SU-DHL-6 (cell line): ENCODE data around the gene PLEKHA8.

Source experiments
- EZH2phosphoT487 ChIP-seq: fragments of 200-600 bp; sonication (generic), shearing (Covaris generic); conservative IDR thresholded peaks from 2 replicates; pipeline ENCODE4 v1.6.1; 2018; ENCODE audit warnings: mild to moderate bottlenecking, antibody characterized with exemption, low read length, moderate library complexity, mixed read lengths
- TF ChIP-seq, protein P1 (sequence below): fragments of 200-600 bp; sonication (generic); IDR thresholded peaks from one replicate; pipeline ENCODE4 v1.5.1; 2017; ENCODE audit warnings: antibody characterized with exemption, mild to moderate bottlenecking, low read length, moderate library complexity; ENCODE audit not compliant: insufficient read depth, poor library complexity, severe bottlenecking

DNA sequence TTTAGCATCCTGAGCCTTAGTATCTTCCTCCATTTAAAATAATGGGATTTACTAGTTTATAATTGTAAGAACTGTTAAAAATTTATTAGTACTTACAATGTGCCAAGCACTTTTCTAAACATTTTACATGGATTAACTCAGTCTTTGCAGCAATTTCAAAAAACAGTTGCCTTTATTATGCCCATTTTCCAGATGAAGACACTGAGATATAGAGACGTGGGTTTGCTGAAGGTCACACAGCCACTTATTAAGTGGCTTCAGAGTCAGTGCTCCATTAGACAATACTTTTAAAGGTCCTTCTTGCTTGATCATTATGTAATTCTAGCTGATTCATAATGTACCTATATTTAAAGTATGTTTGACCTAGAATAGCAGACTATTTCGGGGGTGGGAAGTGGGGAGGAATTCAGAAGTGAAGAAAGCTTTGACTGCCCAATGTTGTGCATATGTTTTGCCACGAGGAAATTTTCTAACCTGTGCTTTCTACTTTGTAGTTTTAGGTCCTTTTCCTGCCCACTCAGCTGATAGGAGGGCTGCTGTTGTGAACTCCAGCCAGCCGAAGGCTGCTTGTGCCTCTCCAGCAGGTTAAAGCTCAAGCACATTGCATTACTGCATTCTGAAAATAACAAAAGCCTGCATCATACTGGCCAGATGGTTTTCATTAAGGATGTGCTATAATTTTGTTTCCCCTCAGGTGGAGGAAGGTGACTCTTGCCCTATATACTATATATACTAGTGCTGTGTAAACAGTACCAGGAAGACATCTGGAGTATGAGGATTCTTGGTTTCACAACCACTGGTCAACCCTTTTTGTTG, 4.3 kb downstream of the PLEKHA8 start:
- TF ChIP-seq EZH2phosphoT487 = no peak
- TF ChIP-seq, protein P1, sequence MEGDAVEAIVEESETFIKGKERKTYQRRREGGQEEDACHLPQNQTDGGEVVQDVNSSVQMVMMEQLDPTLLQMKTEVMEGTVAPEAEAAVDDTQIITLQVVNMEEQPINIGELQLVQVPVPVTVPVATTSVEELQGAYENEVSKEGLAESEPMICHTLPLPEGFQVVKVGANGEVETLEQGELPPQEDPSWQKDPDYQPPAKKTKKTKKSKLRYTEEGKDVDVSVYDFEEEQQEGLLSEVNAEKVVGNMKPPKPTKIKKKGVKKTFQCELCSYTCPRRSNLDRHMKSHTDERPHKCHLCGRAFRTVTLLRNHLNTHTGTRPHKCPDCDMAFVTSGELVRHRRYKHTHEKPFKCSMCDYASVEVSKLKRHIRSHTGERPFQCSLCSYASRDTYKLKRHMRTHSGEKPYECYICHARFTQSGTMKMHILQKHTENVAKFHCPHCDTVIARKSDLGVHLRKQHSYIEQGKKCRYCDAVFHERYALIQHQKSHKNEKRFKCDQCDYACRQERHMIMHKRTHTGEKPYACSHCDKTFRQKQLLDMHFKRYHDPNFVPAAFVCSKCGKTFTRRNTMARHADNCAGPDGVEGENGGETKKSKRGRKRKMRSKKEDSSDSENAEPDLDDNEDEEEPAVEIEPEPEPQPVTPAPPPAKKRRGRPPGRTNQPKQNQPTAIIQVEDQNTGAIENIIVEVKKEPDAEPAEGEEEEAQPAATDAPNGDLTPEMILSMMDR = no peak
